Fibroblast of peridontal ligament (primary cell): Measurements from ENCODE around the gene NCKAP5L.

Source experiments
- DNase-seq: peaks from one replicate; pipeline ENCODE4 v3.0.0-alpha.2; 2010; ENCODE audit errors: extremely low read depth

The NCKAP5L gene

GRCh38 chr12:49823350-49823749, 4.9 kb downstream of the NCKAP5L start:
- no peak for DNase-seq

GRCh38 chr12:49821373-49822287, 6.6 kb downstream of the NCKAP5L start:
- DNase-seq: no peak

GRCh38 chr12:49819786-49820185, 8.4 kb downstream of the NCKAP5L start:
- no peak for DNase-seq

DNA sequence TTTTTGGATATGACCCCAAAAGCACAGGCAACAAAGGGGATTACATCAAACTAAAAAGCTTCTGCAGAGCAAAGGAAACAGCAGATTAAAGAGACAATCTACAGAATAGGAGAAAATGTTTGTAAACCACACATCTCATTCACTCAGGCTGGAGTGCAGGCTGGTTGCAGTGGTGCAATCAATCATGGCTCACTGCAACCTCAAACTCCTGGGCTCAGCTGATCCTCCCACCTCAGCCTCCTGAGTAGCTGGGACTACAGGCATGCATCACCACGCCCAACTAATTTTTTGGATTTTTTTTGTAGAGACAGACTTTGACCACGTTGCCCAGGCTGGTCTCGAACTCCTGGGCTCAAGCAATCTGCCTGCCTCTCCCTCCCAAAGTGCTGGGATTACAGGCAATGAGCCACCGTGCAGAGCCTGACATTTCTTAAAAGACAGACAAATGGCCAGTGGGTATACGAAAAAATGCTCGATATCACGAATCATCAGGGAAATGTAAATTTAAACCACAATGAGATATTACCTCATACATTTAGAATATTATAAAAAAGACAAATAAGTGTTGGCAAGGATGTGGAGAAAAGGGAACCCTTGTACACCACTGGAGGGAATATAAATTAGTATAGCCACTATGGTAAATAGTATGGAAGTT, 9.8 kb downstream of the NCKAP5L start:
- no peak for DNase-seq

DNA sequence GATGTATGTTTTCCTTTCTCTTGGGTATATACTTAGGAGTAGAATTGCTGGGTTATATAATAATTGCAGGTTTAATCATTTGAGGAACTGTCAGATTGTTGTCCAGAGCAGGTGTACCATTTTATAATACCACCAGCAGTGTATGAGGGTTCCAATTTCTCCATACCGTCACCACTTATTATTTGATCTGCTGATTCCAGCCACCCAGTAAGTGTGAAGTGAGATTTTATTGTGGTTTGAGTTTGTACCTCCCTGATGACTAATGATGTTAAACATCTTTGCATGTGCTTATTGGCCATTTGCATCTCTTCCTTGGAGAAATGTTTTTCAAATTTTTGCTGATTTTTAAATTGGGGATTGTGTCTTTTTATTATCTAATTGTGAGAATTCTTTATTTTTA, 15.1 kb downstream of the NCKAP5L start:
- DNase-seq: no peak

GRCh38 chr12:49811961-49812401, 16.2 kb downstream of the NCKAP5L start:
- no peak for DNase-seq

- DNase-seq: no peak
These were observed 17.1 kb downstream of the NCKAP5L start for GRCh38 chr12:49811136-49811535.

DNA sequence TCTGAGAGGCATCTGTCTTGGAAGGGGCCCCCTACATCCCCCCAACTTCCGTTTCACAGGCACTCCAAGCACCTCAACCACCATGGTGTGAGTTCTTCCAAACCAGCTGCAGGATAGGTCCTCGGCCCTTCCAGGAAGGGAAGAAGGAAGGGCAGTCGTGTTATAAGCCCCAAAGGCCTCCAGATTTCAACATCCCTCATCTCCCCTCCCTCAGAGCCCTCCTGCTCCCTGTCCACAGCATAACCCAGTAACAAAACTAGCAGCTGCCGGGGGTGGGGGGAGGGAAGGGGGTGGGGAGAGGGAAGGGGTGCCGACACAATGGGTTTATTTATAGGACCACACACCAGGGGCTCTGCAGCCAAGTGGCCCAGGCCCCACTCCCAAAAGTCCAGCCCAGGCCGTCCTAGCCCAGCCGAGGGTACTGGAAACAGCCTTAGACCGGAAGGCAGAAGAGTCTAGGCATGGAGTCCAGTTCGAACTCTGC, 18.3 kb downstream of the NCKAP5L start:
- DNase-seq: no peak

GRCh38 chr12:49809381-49809905, 18.8 kb downstream of the NCKAP5L start:
- peak; percentile 14 for DNase-seq

GRCh38 chr12:49808686-49809380, 19.4 kb downstream of the NCKAP5L start:
- no peak for DNase-seq

- DNase-seq: no peak
These were observed 20.1 kb downstream of the NCKAP5L start for GRCh38 chr12:49807991-49808580.

- no peak for DNase-seq
These were observed 21.3 kb downstream of the NCKAP5L start for GRCh38 chr12:49806877-49807276.

DNA sequence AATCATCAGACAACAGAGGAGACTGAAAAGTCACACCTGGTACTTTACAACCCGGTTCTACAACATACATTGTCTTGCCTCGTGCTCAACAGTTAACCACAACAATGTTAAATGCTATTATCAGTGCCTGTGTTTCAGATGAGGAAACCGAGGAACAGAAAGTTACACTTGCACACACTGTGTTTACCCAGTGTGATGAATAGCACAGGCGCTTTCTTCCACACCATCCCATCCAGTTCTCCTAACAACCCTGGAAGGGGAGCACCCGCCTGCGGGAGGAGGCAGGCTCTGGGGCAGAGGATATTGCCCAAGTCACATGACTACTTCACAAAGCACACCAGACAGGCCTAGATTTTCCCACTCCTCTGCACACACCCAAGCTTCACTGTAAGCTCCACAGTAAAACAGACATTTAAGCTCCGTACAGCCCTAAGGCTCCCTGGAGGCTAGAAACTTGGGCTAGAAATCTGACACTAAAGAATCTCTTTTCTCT, 21.8 kb downstream of the NCKAP5L start:
- no peak for DNase-seq

GRCh38 chr12:49805409-49805808, 22.8 kb downstream of the NCKAP5L start:
- DNase-seq: no peak

GRCh38 chr12:49804821-49805220, 23.4 kb downstream of the NCKAP5L start:
- DNase-seq: no peak

GRCh38 chr12:49803693-49804450, 24.3 kb downstream of the NCKAP5L start:
- DNase-seq: no peak

GRCh38 chr12:49801141-49802063, 26.8 kb downstream of the NCKAP5L start:
- no peak for DNase-seq

DNA sequence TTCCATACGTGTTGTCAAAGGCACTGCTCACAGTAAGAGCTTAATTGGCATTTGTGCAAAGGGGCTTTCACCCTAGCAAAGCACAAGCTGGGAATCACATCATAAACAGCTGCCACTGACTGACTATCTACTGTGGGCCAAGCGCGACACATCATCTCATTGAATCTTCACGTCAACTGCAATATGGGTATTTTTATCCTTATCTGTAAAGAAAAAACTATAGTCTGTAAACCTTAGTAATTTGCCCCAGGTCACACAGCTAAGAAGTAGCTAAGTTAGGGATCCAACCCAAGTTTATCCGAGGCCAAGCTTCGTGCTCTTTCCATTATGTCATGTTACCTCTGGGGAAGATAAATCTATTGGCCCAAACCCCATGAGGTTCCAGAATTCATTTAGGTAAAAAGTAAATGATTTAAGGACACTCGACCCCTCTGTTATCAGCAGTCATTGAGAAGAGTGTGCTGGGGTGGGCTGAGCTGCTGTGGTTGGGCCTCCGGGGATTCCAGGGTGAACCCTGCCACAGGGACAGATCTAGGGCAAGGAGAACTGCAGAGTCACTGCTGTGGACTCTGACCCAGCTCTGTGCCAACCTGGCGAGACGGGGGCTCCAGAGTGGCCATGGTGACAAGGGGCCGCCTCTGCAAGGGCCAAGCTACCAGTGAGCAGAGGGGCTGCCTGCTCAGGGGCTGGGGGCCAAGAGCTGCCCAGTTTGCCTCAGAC, 27.6 kb downstream of the NCKAP5L start:
- no peak for DNase-seq

DNA sequence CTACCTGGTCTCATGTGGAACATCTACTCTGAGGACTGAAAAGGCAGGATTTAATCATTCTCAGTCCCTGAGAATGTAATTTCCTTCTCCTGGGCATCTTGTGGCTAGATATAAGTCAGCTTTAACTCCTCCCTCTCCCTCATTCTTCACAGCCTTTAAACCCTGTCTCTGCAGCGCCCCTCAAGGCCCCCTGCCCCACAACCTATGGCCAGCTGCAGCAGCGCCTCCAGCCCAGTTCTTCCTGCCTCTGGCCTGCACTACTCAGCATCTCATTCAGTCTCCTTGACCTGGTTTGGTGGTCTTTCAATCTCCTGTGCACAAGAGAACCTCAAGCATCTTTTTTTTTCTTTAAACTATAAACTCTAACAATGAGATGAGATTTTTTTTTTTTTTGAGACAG, 29.3 kb downstream of the NCKAP5L start:
- no peak for DNase-seq
